ENCODE results near the gene RALBP1.

RALBP1 gene

GRCh38 chr18:9539938-9540337 is 64.6 kb downstream of the RALBP1 start:
- TF ChIP-seq CTCF (IDR thresholded peaks at IDR 0.05; ENCODE audit: extremely low read depth, insufficient read depth, missing control alignments), result no peak
- no peak for DNase-seq (ENCODE audit: low spot score)
- in situ Hi-C loops (cut with MboI; ENCODE audit: low pct_unique_long_range_greater_than_20kb, low sequenced_read_pairs, unreplicated experiment), result no loop called here

GRCh38 chr18:9542924-9543323 is 67.6 kb downstream of the RALBP1 start:
- DNase-seq (ENCODE audit: low spot score), result no peak
- no peak for TF ChIP-seq CTCF (IDR thresholded peaks at IDR 0.05; ENCODE audit: extremely low read depth, insufficient read depth, missing control alignments)
- in situ Hi-C loops (cut with MboI; ENCODE audit: low pct_unique_long_range_greater_than_20kb, low sequenced_read_pairs, unreplicated experiment), result no loop called here

- TF ChIP-seq CTCF (IDR thresholded peaks at IDR 0.05; ENCODE audit: extremely low read depth, insufficient read depth, missing control alignments), result no peak
- DNase-seq (ENCODE audit: low spot score), result no peak
- in situ Hi-C loops (cut with MboI; ENCODE audit: low pct_unique_long_range_greater_than_20kb, low sequenced_read_pairs, unreplicated experiment), result no loop called here
Observed at GRCh38 chr18:9545029-9545428, 69.7 kb downstream of the RALBP1 start.

- TF ChIP-seq CTCF (IDR thresholded peaks at IDR 0.05; ENCODE audit: extremely low read depth, insufficient read depth, missing control alignments), result no peak
- DNase-seq (ENCODE audit: low spot score), result no peak
- in situ Hi-C loops (cut with MboI; ENCODE audit: low pct_unique_long_range_greater_than_20kb, low sequenced_read_pairs, unreplicated experiment), result no loop called here
Observed at GRCh38 chr18:9546468-9546867, 71.2 kb downstream of the RALBP1 start.

GRCh38 chr18:9547782-9548181 is 72.5 kb downstream of the RALBP1 start:
- no peak for DNase-seq (ENCODE audit: low spot score)
- in situ Hi-C loops (cut with MboI; ENCODE audit: low pct_unique_long_range_greater_than_20kb, low sequenced_read_pairs, unreplicated experiment), result no loop called here
- no peak for TF ChIP-seq CTCF (IDR thresholded peaks at IDR 0.05; ENCODE audit: extremely low read depth, insufficient read depth, missing control alignments)

GRCh38 chr18:9549405-9549804 is 74.1 kb downstream of the RALBP1 start:
- DNase-seq (ENCODE audit: low spot score), result no peak
- in situ Hi-C loops (cut with MboI; ENCODE audit: low pct_unique_long_range_greater_than_20kb, low sequenced_read_pairs, unreplicated experiment), result no loop called here
- TF ChIP-seq CTCF (IDR thresholded peaks at IDR 0.05; ENCODE audit: extremely low read depth, insufficient read depth, missing control alignments), result peak; percentile 31

GRCh38 chr18:9550429-9550828 is 75.1 kb downstream of the RALBP1 start:
- TF ChIP-seq CTCF (IDR thresholded peaks at IDR 0.05; ENCODE audit: extremely low read depth, insufficient read depth, missing control alignments), result no peak
- in situ Hi-C loops (cut with MboI; ENCODE audit: low pct_unique_long_range_greater_than_20kb, low sequenced_read_pairs, unreplicated experiment), result no loop called here
- no peak for DNase-seq (ENCODE audit: low spot score)
